Caco-2 (cell line): Measurements from ENCODE around the gene MSRB1. TPM values are rescaled to one million over a fixed set of nuclear protein-coding genes. Genes with fewer than 3 reads are reported as not detected.
"Not testable (repeated sequence)": the region's sequence is repeated elsewhere in the genome, so short reads cannot be mapped to it uniquely, and the experiment has no call there.

Source experiments
- BruUV-seq: library from RNA; stranded (reverse); fragments of 400-500 nt; replicated peaks from 2 replicates; lab custom pipeline; 2021; lab: Mats Ljungman, UMichigan
- CTCF ChIA-PET: fragments of 300-600 bp; sonication (Branson Sonifier 250); formaldehyde crosslinking; loops from one replicate; lab custom pipeline; 2022; ENCODE audit warnings: antibody characterized with exemption; lab: Charles Lee
- POLR2A ChIA-PET: fragments of 300-600 bp; sonication (Branson Sonifier 250); formaldehyde crosslinking; loops from one replicate; lab custom pipeline; 2022; ENCODE audit warnings: antibody characterized with exemption; lab: Charles Lee
- DNase-seq, 2 experiments: peaks; one replicate each; pipeline versions ENCODE4 v3.0.0 to v3.0.0-alpha.2; 2020 to 2022
- H3K27me3 ChIP-seq: replicated peaks from 2 replicates; pipeline ENCODE4 v1.6.0; 2011; ENCODE audit warnings: low read length; ENCODE audit not compliant: control insufficient read depth, insufficient read depth
- H3K36me3 ChIP-seq: 2 replicates; pipeline ENCODE4 v1.5.1; 2011; ENCODE audit warnings: low read length; ENCODE audit not compliant: control insufficient read depth, insufficient read depth
- H3K4me1 ChIP-seq: fragments of 250-450 bp; sonication (Bioruptor Pico); 2 replicates; pipeline ENCODE4 v1.5.1; 2020; ENCODE audit warnings: mild to moderate bottlenecking
- H3K4me3 ChIP-seq: 2 replicates; pipeline ENCODE4 v1.5.1; 2011; ENCODE audit warnings: low read depth, mild to moderate bottlenecking, control low read depth, low read length
- H3K9me3 ChIP-seq: fragments of 250-450 bp; sonication (Bioruptor Pico); 2 replicates; pipeline ENCODE4 v1.5.1; 2020; ENCODE audit warnings: mild to moderate bottlenecking, moderate library complexity
- H3K27ac Mint-ChIP-seq: one replicate; pipeline ENCODE4 v1.8.0; 2022; ENCODE audit warnings: mixed read lengths; ENCODE audit not compliant: unreplicated experiment
- H3K27me3 Mint-ChIP-seq: one replicate; pipeline ENCODE4 v1.8.0; 2022; ENCODE audit warnings: mixed read lengths; ENCODE audit not compliant: insufficient read depth, unreplicated experiment
- H3K36me3 Mint-ChIP-seq: one replicate; pipeline ENCODE4 v1.8.0; 2022; ENCODE audit warnings: mild to moderate bottlenecking, mixed read lengths; ENCODE audit not compliant: insufficient read depth, unreplicated experiment
- H3K4me1 Mint-ChIP-seq: one replicate; pipeline ENCODE4 v1.8.0; 2022; ENCODE audit warnings: low read depth, mixed read lengths; ENCODE audit not compliant: unreplicated experiment
- H3K4me3 Mint-ChIP-seq: one replicate; pipeline ENCODE4 v1.8.0; 2022; ENCODE audit warnings: mild to moderate bottlenecking, moderate library complexity, mixed read lengths; ENCODE audit not compliant: unreplicated experiment
- H3K9me3 Mint-ChIP-seq: one replicate; pipeline ENCODE4 v1.8.0; 2022; ENCODE audit warnings: mixed read lengths; ENCODE audit not compliant: unreplicated experiment
- CTCF ChIP-seq, 2 experiments: fragments of 200-600 bp in 1 of 2; IDR thresholded peaks; 1 replicate in 1 of 2; 2 replicates in 1 of 2; pipeline versions ENCODE4 v1.5.1 to v1.8.0; 2011 to 2022; ENCODE audit warnings: antibody characterized with exemption in 1 of 2, control low read depth in 1 of 2, inconsistent platforms in 1 of 2, low read depth in 1 of 2, low read length in 1 of 2, mild to moderate bottlenecking in 1 of 2, moderate library complexity in 1 of 2; ENCODE audit not compliant: insufficient read depth in 1 of 2, severe bottlenecking in 1 of 2, unreplicated experiment in 1 of 2
- intact Hi-C: fragments of 100-400 bp; cut with micrococcal nuclease; formaldehyde crosslinking; loops from one replicate; pipeline ENCODE4 v1.10.0; 2022; ENCODE audit not compliant: unreplicated experiment
- total RNA-seq: library from RNA; stranded (reverse); gene quantifications from 2 replicates; pipeline ENCODE4 v1.2.3, GENCODE V29; 2022

Gene MSRB1
- total RNA-seq, 1 experiment from 2014 or later: 30.5 TPM

- no TSS peak for BruUV-seq
- no peak for DNase-seq
- intact Hi-C loops: no loop called here
- Mint-ChIP-seq H3K4me1 (peaks cover 21% of the 10 kb centered on the region), H3K36me3 (peaks cover 47% of the 10 kb centered on the region), H3K9me3 (no peaks in the 10 kb centered on the region), H3K27me3 (no peaks in the 10 kb centered on the region), H3K4me3 (peak overlapping the region; percentile 89), H3K27ac (no peak overlapping the region)
- Histone ChIP-seq H3K4me3 (no peak overlapping the region), H3K36me3 (peaks cover 6% of the 10 kb centered on the region), H3K27me3 (no peaks in the 10 kb centered on the region), H3K4me1 (peaks cover 17% of the 10 kb centered on the region), H3K9me3 (no peaks in the 10 kb centered on the region)
- ChIA-PET POLR2A (no interaction called here), CTCF (interaction anchor here (1.2 kb wide), 1 partner anchor 18 kb away, joined by 3 read pairs; no protein-coding TSS in a partner anchor)
- no peak for TF ChIP-seq CTCF (IDR thresholded peaks at IDR 0.05; ENCODE audit: insufficient read depth in 1 of 2, low read depth in 1 of 2, low read length in 1 of 2, severe bottlenecking in 1 of 2, unreplicated experiment in 1 of 2)
Observed at GRCh38 chr16:1958715-1959268, 15.8 kb upstream of the MSRB1 start.

GRCh38 chr16:1958143-1958491 lies 15.1 kb upstream of the MSRB1 start:
- H3K27me3 ChIP-seq, H3K27me3 Mint-ChIP-seq, H3K36me3 ChIP-seq, H3K9me3 ChIP-seq, BruUV-seq, H3K4me3 Mint-ChIP-seq, DNase-seq, H3K4me3 ChIP-seq, intact Hi-C loops, H3K9me3 Mint-ChIP-seq, H3K27ac Mint-ChIP-seq: not testable (repeated sequence)
- peaks cover 14% of the 10 kb centered on the region for H3K4me1 ChIP-seq
- Mint-ChIP-seq H3K4me1 (peaks cover 14% of the 10 kb centered on the region), H3K36me3 (peaks cover 41% of the 10 kb centered on the region)
- ChIA-PET POLR2A (interaction anchor here (0.7 kb wide), 1 partner anchor 1616 kb away, joined by 4 read pairs; no protein-coding TSS in a partner anchor), CTCF (interaction anchor here (1.2 kb wide), 1 partner anchor 17 kb away, joined by 3 read pairs; no protein-coding TSS in a partner anchor)

- H3K9me3 ChIP-seq, H3K9me3 Mint-ChIP-seq, H3K4me3 ChIP-seq, H3K27me3 ChIP-seq, intact Hi-C loops, DNase-seq, BruUV-seq, H3K36me3 ChIP-seq, H3K4me1 ChIP-seq, H3K27ac Mint-ChIP-seq, H3K27me3 Mint-ChIP-seq, CTCF ChIA-PET, H3K4me3 Mint-ChIP-seq: not testable (repeated sequence)
- POLR2A ChIA-PET: interaction anchor here (0.7 kb wide), 1 partner anchor 1615 kb away, joined by 4 read pairs; no protein-coding TSS in a partner anchor
- Mint-ChIP-seq H3K4me1 (peaks cover 10% of the 10 kb centered on the region), H3K36me3 (peaks cover 35% of the 10 kb centered on the region)
Observed at GRCh38 chr16:1957434-1958142, 14.6 kb upstream of the MSRB1 start.

- TF ChIP-seq CTCF (IDR thresholded peaks at IDR 0.05; ENCODE audit: insufficient read depth in 1 of 2, low read depth in 1 of 2, low read length in 1 of 2, severe bottlenecking in 1 of 2, unreplicated experiment in 1 of 2): no peak
- H3K4me3 ChIP-seq: no peak overlapping the region
- CTCF ChIA-PET: no interaction called here
- H3K27ac Mint-ChIP-seq: no peak overlapping the region
- intact Hi-C loops: no loop called here
- POLR2A ChIA-PET: no interaction called here
- H3K4me1 Mint-ChIP-seq: no peaks in the 10 kb centered on the region
- no TSS peak for BruUV-seq
- no peaks in the 10 kb centered on the region for H3K27me3 Mint-ChIP-seq
- no peaks in the 10 kb centered on the region for H3K27me3 ChIP-seq
- no peaks in the 10 kb centered on the region for H3K9me3 ChIP-seq
- no peaks in the 10 kb centered on the region for H3K36me3 ChIP-seq
- H3K36me3 Mint-ChIP-seq: no peaks in the 10 kb centered on the region
- H3K9me3 Mint-ChIP-seq: no peaks in the 10 kb centered on the region
- no peak for DNase-seq
- no peak overlapping the region for H3K4me3 Mint-ChIP-seq
- H3K4me1 ChIP-seq: no peaks in the 10 kb centered on the region
Observed at GRCh38 chr16:1953734-1954133, 10.7 kb upstream of the MSRB1 start.
